ENCODE results near the gene FAM3A.

FAM3A gene

GRCh38 chrX:154486396-154487207 is 29.4 kb downstream of the FAM3A start, which contains the start of gene UBL4A:
TSS of gene UBL4A (minus strand) at chrX:154486615. CDS start at chrX:154486584, 31 bp downstream.
- Histone ChIP-seq H3K4me1 (ENCODE audit: control extremely low read depth in 1 of 4, control insufficient read depth in 4 of 4, insufficient read depth in 4 of 4, low read length in 3 of 4) (peaks cover 0 to 36% (median 27%) of the 10 kb centered on the region in 4 experiments), H3K4me3 (ENCODE audit: control insufficient read depth in 1 of 7, extremely low read depth in 1 of 7, insufficient read depth in 4 of 7, low read depth in 2 of 7, low read length in 6 of 7) (peak within 1 kb of the TSS; percentile 42 to 76 (median 66)), H3K27ac (ENCODE audit: insufficient read depth in 1 of 2, low read depth in 1 of 2, low read length in 2 of 2, poor library complexity in 1 of 2, severe bottlenecking in 2 of 2) (peak within 1 kb of the TSS in 1 of 2 experiments; percentile 66), H3K36me3 (ENCODE audit: control insufficient read depth in 4 of 4, insufficient read depth in 4 of 4, low read length in 3 of 4) (peaks cover 0 to 23% (median 10%) of the 10 kb centered on the region in 4 experiments), H3K27me3 (replicated peaks in 2 of 5; ENCODE audit: control insufficient read depth in 4 of 5, insufficient read depth in 5 of 5, low read length in 4 of 5) (peaks cover 0 to 9% (median 0%) of the 10 kb centered on the region in 5 experiments), H3K9me3 (ENCODE audit: control extremely low read depth in 1 of 5, control insufficient read depth in 4 of 5, insufficient read depth in 2 of 5, low read depth in 1 of 5, low read length in 4 of 5) (peaks cover 0 to 3% (median 0%) of the 10 kb centered on the region in 5 experiments)
- 36% methylated on average over 75 of the region's 95 CpGs for WGBS (ENCODE audit: insufficient coverage)
- ChIA-PET CTCF (interaction anchor here (1.4 kb wide), 2 partner anchors 10 to 77 kb away, joined by 3 to 7 read pairs; partner anchors contain the start of gene DNASE1L1), POLR2A (interaction anchor here (1.3 kb wide), 1 partner anchor 40 kb away, joined by 4 read pairs; no protein-coding TSS in a partner anchor)
- DNase-seq = peak; percentile 36 to 77 (median 65)

DNA sequence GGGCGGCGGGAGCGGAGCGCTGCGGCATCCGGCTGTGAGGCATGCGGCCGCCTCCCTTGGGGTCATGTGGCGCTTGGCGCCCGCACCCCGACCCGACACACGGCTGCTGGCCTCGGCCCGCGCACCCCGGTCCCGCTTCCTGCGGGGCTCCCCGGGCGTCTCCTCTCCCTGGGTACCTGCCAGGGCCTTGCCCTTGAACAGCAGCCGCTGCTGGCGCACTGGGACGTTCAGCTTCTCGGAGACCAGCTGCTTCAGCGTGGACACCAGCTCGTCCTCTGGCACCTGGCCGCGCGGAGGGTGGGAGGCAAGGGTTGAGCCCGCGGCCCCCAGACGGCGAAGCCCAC is 30.0 kb downstream of the FAM3A start:
- H3K4me1 ChIP-seq (ENCODE audit: control extremely low read depth in 1 of 4, control insufficient read depth in 4 of 4, insufficient read depth in 4 of 4, low read length in 3 of 4) = peaks cover 0 to 36% (median 26%) of the 10 kb centered on the region in 4 experiments

DNA sequence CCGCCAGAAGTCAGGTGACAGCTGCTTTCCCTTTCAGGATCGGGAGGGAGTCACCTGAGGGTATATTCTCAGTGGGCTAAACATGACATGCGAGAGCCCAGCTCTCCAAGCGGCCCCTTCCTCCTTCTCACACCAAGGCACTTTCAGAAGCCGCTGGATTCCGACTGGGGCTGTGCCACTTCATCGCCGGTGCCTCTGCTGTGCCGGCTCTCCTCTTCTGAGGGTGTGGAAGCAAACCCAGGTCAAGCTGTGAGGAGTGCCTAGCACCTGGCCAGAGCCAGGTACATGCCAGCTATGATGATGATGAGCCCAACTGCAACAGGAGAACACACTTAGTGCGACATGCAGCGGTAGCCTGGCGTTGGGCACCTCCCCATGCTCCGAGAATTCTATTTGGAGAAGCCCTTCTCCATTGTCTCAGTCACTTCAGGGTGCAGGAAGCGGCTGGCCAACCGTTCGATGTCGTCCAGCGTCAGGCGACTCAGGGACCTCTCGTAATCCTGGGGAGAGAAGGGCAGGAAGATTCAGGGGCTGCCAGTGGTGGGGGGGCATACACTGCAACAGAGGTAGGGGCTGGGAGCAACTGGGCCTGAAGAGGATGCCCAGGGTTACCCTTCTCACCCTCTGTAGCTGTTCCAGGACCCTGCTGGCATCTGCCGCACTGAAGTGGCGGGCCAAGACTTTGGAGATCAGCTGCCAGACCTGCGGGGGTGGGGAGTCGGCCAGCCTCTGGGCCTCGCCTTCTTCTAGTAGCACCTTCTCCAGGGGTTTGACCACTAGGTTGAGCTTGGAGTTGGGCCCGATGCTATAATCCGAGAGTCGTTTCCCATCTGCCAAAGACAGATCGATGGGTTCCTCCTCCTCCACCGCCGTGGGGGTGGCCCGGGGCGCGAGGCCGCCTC is 30.6 kb downstream of the FAM3A start:
- CTCF ChIA-PET = interaction anchor here (0.7 to 1.7 kb wide), 4 partner anchors 8 to 45 kb away, joined by 3 to 7 read pairs (median 4); no protein-coding TSS in a partner anchor

More for the DNA sequence above, 30.0 kb downstream of the FAM3A start:
- H3K4me3 ChIP-seq (ENCODE audit: control insufficient read depth in 1 of 7, extremely low read depth in 1 of 7, insufficient read depth in 4 of 7, low read depth in 2 of 7, low read length in 6 of 7) = peak overlapping the region in 6 of 7 experiments; percentile 46 to 76 (median 66)
- peaks cover 0 to 3% (median 0%) of the 10 kb centered on the region in 5 experiments for H3K9me3 ChIP-seq (ENCODE audit: control extremely low read depth in 1 of 5, control insufficient read depth in 4 of 5, insufficient read depth in 2 of 5, low read depth in 1 of 5, low read length in 4 of 5)
- WGBS (ENCODE audit: insufficient coverage) = 40% methylated on average over 30 of the region's 35 CpGs
- DNase-seq = peak in 2 of 3 donors; percentile 9 to 23
- peaks cover 0 to 4% (median 0%) of the 10 kb centered on the region in 5 experiments for H3K27me3 ChIP-seq (replicated peaks in 2 of 5; ENCODE audit: control insufficient read depth in 4 of 5, insufficient read depth in 5 of 5, low read length in 4 of 5)
- POLR2A ChIA-PET = interaction anchor here (1.1 to 1.3 kb wide), 2 partner anchors 30 to 41 kb away, joined by 3 to 4 read pairs; partner anchors contain the start of gene FAM3A
- CTCF ChIA-PET = interaction anchor here (1.4 kb wide), 1 partner anchor 10 kb away, joined by 7 read pairs; no protein-coding TSS in a partner anchor
- peak overlapping the region in 1 of 2 experiments; percentile 66 for H3K27ac ChIP-seq (ENCODE audit: insufficient read depth in 1 of 2, low read depth in 1 of 2, low read length in 2 of 2, poor library complexity in 1 of 2, severe bottlenecking in 2 of 2)
- peaks cover 0 to 23% (median 10%) of the 10 kb centered on the region in 4 experiments for H3K36me3 ChIP-seq (ENCODE audit: control insufficient read depth in 4 of 4, insufficient read depth in 4 of 4, low read length in 3 of 4)

DNA sequence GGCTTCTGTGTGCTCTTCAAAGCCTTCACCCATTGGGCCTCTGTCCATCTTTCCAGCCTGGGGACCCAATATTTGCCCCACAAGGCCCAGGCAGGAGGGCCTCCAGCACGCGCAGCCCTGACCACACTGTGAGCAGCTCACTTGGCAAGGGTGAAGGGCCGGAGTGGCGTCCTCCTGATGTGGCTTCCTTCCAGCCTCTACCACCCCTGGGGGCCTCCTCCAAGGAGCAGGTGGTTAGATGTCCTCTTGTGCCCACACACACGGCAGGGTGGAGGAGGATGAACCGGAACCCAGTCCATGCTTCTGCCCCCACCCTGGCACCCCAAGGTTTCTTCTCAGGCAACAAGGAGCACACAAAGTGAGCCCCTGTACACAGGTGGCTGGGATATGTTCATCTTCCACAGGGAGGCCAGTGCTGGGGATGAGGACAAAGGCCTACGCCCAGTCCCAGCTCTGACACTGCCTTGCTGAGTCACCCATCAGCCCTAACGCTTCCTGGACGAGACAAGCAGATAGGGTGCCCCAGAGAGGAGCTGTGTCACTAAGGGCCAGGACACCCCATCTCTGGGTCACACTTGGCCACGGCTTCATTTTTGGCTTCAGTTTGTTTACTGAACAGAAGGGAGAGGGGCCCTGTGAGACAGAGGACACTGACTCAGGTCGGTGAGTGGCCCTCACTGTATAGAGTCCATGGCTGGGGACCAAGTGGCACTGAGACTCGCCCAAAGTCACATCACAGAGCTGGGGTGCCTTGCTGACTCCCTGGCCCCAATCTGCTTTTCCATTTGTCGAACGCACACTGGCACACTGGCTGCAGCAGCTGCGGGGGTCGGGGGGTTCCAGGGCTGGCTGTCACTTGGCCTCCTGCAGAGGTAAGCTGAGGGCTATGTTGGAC is 31.5 kb downstream of the FAM3A start:
- H3K36me3 ChIP-seq (ENCODE audit: control insufficient read depth in 4 of 4, insufficient read depth in 4 of 4, low read length in 3 of 4) = peaks cover 0 to 23% (median 10%) of the 10 kb centered on the region in 4 experiments
- no peak overlapping the region for H3K4me3 ChIP-seq (ENCODE audit: control insufficient read depth in 1 of 7, extremely low read depth in 1 of 7, insufficient read depth in 4 of 7, low read depth in 2 of 7, low read length in 6 of 7)
- 84% methylated on average over 12 of the region's 16 CpGs for WGBS (ENCODE audit: insufficient coverage)
- POLR2A ChIA-PET = interaction anchor here (0.7 to 1.1 kb wide), 2 partner anchors 32 to 513 kb away, joined by 3 to 4 read pairs; partner anchors contain the start of genes FAM3A and HCFC1
- H3K4me1 ChIP-seq (ENCODE audit: control extremely low read depth in 1 of 4, control insufficient read depth in 4 of 4, insufficient read depth in 4 of 4, low read length in 3 of 4) = peaks cover 0 to 37% (median 27%) of the 10 kb centered on the region in 4 experiments
- CTCF ChIA-PET = interaction anchor here (0.8 to 1.7 kb wide), 2 partner anchors 43 to 46 kb away, joined by 3 to 5 read pairs; no protein-coding TSS in a partner anchor
- H3K27ac ChIP-seq (ENCODE audit: insufficient read depth in 1 of 2, low read depth in 1 of 2, low read length in 2 of 2, poor library complexity in 1 of 2, severe bottlenecking in 2 of 2) = peak overlapping the region in 1 of 2 experiments; percentile 73
- peaks cover 0 to 3% (median 0%) of the 10 kb centered on the region in 5 experiments for H3K9me3 ChIP-seq (ENCODE audit: control extremely low read depth in 1 of 5, control insufficient read depth in 4 of 5, insufficient read depth in 2 of 5, low read depth in 1 of 5, low read length in 4 of 5)
- H3K27me3 ChIP-seq (replicated peaks in 2 of 5; ENCODE audit: control insufficient read depth in 4 of 5, insufficient read depth in 5 of 5, low read length in 4 of 5) = peaks cover 0 to 4% (median 0%) of the 10 kb centered on the region in 5 experiments
- peak in 1 of 3 donors; percentile 27 for DNase-seq

More for the DNA sequence above, 30.6 kb downstream of the FAM3A start:
- Histone ChIP-seq H3K4me1 (ENCODE audit: control extremely low read depth in 1 of 4, control insufficient read depth in 4 of 4, insufficient read depth in 4 of 4, low read length in 3 of 4) (peaks cover 0 to 36% (median 26%) of the 10 kb centered on the region in 4 experiments), H3K36me3 (ENCODE audit: control insufficient read depth in 4 of 4, insufficient read depth in 4 of 4, low read length in 3 of 4) (peaks cover 0 to 23% (median 10%) of the 10 kb centered on the region in 4 experiments), H3K9me3 (ENCODE audit: control extremely low read depth in 1 of 5, control insufficient read depth in 4 of 5, insufficient read depth in 2 of 5, low read depth in 1 of 5, low read length in 4 of 5) (peaks cover 0 to 3% (median 0%) of the 10 kb centered on the region in 5 experiments), H3K27ac (ENCODE audit: insufficient read depth in 1 of 2, low read depth in 1 of 2, low read length in 2 of 2, poor library complexity in 1 of 2, severe bottlenecking in 2 of 2) (peak overlapping the region in 1 of 2 experiments; percentile 66), H3K4me3 (ENCODE audit: control insufficient read depth in 1 of 7, extremely low read depth in 1 of 7, insufficient read depth in 4 of 7, low read depth in 2 of 7, low read length in 6 of 7) (peak overlapping the region in 6 of 7 experiments; percentile 46 to 76 (median 66)), H3K27me3 (replicated peaks in 2 of 5; ENCODE audit: control insufficient read depth in 4 of 5, insufficient read depth in 5 of 5, low read length in 4 of 5) (peaks cover 0 to 4% (median 0%) of the 10 kb centered on the region in 5 experiments)
- POLR2A ChIA-PET = interaction anchor here (1.1 kb wide), 1 partner anchor 31 kb away, joined by 3 read pairs; the partner anchor contains the start of gene FAM3A
- WGBS (ENCODE audit: insufficient coverage) = 74% methylated on average over 25 of the region's 35 CpGs
- no peak for DNase-seq

- ChIA-PET CTCF (interaction anchor here (1.7 kb wide), 1 partner anchor 44 kb away, joined by 5 read pairs; no protein-coding TSS in a partner anchor), POLR2A (interaction anchor here (0.7 kb wide), 1 partner anchor 512 kb away, joined by 4 read pairs; the partner anchor contains the start of gene HCFC1)
- H3K9me3 ChIP-seq (ENCODE audit: control extremely low read depth in 1 of 5, control insufficient read depth in 4 of 5, insufficient read depth in 2 of 5, low read depth in 1 of 5, low read length in 4 of 5) = peaks cover 0 to 3% (median 0%) of the 10 kb centered on the region in 5 experiments
- peaks cover 0 to 19% (median 9%) of the 10 kb centered on the region in 4 experiments for H3K36me3 ChIP-seq (ENCODE audit: control insufficient read depth in 4 of 4, insufficient read depth in 4 of 4, low read length in 3 of 4)
- H3K4me1 ChIP-seq (ENCODE audit: control extremely low read depth in 1 of 4, control insufficient read depth in 4 of 4, insufficient read depth in 4 of 4, low read length in 3 of 4) = peaks cover 0 to 38% (median 30%) of the 10 kb centered on the region in 4 experiments
- H3K27ac ChIP-seq (ENCODE audit: insufficient read depth in 1 of 2, low read depth in 1 of 2, low read length in 2 of 2, poor library complexity in 1 of 2, severe bottlenecking in 2 of 2) = no peak overlapping the region
- no peak for DNase-seq
- no peak overlapping the region for H3K4me3 ChIP-seq (ENCODE audit: control insufficient read depth in 1 of 7, extremely low read depth in 1 of 7, insufficient read depth in 4 of 7, low read depth in 2 of 7, low read length in 6 of 7)
- peaks cover 0 to 4% (median 0%) of the 10 kb centered on the region in 5 experiments for H3K27me3 ChIP-seq (replicated peaks in 2 of 5; ENCODE audit: control insufficient read depth in 4 of 5, insufficient read depth in 5 of 5, low read length in 4 of 5)
- 74% methylated on average over 5 of the region's 7 CpGs for WGBS (ENCODE audit: insufficient coverage)
These were observed 32.7 kb downstream of the FAM3A start for GRCh38 chrX:154483325-154483724.

All from common myeloid progenitor, CD34-positive (primary cell).